ENCODE results near the gene INPP4A.

Gene INPP4A

DNA sequence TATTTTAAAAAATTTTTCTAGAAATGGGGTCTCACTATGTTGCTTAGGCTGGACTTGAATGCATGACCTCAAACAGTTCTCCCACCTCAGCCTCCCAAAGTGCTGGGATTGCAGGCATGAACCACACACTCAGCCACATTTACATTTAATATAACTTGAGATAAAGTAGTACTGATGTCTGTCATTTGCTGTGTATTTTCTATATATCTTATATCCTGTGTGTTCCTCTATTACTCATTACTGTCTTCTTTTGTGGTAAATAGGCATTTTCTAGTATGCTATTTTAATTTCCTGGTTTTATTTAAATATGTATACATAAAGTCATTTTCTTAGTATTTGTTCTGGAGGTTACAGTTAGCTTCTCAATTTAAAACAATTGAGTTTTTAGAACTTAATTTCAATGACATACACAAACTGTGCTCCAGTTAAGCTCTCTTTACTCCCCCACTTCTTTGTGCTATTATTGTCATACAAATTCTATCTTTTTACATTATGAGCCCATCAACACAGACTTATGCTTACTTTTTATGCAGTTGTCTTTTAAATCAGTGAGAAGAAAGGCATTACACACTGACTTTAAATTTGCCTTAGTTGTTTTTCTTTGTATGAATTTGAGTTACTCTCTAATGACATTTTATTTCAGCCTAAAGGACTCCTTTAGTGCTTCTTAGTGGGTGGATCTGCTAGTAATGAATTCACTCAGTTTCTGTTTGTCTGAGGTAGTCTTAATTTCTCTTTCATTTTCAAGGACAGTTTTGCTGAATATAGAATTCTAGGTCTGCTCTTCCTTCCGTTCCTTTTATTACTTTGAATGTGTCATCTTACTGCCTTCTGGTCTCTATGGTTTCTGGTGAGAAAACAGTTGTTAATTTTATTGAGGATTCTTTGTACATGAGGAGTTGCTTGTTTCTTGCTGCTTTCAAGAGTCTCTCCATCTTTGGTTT lies 6.2 kb upstream of the INPP4A start:
- no peak for DNase-seq (ENCODE audit: low read depth)

- DNase-seq (ENCODE audit: low read depth) = no peak
Observed at GRCh38 chr2:98441706-98442450, 2.8 kb upstream of the INPP4A start.

- no peak for DNase-seq (ENCODE audit: low read depth)
Observed at GRCh38 chr2:98442488-98442887, 2.2 kb upstream of the INPP4A start.

DNA sequence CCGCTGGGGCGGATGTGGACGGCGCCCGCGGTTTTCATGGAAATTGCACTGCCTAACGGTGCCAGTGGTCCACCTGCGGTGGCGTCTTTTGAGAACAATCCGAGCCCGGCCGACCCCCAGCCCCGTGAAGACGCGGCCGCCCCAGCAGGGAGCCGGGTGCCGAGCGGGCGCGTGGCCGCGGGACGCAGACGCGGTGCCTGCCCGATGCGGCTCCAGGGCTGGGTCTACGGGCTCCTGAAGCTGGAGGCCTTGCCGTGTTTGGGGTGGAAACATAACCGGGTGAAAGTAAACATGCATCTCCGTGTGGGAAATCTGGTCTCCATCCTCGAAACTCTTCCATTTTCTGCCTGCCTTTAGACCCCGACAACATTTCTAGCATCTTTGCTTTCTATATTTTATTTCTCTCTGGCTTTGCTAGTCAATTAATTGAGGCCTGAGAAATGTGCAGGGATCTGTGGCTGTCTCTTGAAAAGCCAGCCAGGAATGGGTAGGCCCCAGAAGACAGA lies 572 bp downstream of the INPP4A start:
- DNase-seq (ENCODE audit: low read depth) = no peak

DNA sequence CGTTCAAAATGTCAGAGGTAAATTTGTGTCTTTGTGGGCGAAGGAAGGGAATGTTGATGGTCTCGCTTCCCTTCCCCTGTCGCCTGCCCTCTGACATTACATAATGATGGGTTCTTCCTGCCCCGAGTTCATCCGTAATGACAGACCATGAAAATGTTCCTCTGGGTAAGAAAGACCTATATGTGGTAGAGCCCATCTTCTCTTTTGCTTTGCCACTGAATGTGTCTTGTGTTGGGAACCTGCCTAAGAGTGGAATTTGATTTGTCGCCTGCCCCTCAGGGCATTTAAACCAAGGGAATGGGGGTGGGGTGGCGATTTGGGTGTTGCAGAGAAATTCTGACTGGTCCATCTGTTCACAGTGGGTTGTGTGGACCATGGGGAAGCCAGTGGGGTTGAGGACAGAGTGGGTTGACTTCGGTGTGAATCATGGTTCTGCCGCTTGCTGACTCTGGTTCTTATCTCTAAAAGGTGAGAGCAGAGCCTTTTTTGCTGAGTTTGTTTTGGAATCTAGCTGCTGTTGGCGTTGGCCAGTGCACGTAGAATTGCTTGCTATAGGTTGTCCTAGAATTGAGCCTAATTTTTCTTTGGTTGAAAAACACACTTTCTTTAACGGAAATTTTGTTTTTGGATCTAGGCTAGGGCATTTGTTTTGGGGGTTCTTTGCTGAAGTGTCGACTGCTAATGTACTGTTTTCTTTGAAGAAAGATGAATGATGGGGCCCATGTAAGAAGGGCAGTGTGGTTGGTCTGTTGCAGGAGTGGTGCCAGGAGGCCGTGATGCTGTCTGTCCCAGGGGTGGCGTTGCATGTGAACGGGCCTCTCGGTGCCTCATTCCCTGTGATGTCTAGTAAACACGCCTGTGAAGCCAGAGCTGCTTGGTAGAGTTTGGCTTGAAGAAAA lies 1.3 kb downstream of the INPP4A start:
- DNase-seq (ENCODE audit: low read depth) = no peak

DNA sequence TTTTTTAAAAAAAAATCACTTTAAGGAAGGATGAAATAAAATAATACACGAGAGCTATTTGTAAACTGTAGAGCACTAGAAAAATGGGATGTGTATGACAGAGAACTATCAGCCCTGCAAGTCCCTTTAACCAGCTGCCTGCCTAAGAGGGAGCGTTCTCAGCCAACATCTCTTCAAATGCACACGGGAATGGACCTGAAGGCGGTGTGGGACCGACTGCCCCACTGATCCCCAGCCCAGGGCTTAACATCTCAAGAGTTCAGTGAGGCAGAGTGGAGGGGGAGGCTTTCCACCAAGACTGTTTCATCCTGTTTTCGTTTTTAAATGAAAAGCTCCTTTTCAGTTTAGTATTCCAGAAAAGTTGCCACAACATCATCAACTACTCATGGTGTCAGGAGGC lies 2.2 kb downstream of the INPP4A start:
- no peak for DNase-seq (ENCODE audit: low read depth)

DNA sequence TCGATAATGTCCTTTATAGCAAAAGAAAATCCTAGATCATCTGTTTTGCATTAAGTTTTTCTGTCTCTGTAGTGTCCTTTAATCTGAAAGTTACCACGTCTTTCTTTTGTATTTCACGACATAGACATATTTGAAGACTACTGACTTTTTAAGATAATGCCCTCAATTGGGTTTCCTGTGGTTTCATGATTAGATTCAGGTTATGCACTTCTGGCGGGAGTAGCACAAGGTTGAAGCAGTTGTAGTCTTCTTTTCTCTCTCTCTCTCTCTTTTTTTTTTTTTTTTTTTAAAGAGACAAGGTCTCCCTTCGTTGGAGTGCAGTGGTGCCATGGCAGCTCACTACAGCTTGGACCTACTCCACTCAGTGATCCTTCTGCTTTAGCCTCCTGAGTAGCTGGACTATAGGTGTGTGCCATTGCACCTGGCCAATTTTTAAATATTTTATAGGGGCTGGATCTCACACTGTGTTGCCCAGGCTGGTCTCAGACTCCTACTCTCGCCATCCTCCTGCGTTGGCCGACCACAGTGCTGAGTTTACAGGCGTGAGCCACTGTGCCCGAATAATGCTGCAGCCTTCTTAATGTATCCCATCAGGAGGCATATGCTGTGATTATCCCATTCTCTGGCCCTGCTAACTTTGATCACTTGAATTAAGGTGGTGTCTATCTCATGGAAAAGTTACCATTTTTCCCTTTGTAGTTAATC lies 3.9 kb downstream of the INPP4A start:
- no peak for DNase-seq (ENCODE audit: low read depth)

DNA sequence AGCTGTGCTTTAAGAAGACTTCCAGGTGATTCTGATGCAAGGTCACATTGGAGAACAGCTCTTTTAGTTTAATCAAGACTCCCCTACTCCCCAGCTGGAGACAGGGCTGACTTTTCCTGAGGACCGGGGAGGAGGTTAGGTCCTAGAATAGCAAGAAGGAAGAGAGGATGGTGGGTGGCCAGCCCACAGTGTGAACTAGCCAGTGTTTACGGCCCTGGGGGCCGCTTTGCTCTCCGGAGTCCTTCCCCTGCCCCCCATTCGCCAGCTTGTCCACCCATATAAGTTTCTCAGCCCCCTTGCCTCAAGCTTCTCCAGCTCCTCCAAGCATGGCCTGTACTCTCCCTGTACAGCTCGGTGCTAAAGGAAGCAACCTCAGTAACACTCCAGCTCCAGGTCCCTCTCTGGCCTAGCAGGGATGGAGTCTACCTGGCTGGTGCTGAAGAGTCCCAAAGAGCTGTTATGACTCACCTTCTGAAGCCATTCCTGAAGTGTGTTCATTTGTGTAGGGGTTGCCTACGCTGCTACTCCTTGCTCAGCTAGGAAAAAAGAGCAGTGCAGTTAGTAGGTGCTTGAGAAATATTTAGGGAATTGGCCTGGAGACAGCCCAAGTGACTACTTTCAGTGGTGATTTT lies 7.9 kb downstream of the INPP4A start:
- no peak for DNase-seq (ENCODE audit: low read depth)

GRCh38 chr2:98453083-98453482 lies 8.4 kb downstream of the INPP4A start:
- no peak for DNase-seq (ENCODE audit: low read depth)

DNA sequence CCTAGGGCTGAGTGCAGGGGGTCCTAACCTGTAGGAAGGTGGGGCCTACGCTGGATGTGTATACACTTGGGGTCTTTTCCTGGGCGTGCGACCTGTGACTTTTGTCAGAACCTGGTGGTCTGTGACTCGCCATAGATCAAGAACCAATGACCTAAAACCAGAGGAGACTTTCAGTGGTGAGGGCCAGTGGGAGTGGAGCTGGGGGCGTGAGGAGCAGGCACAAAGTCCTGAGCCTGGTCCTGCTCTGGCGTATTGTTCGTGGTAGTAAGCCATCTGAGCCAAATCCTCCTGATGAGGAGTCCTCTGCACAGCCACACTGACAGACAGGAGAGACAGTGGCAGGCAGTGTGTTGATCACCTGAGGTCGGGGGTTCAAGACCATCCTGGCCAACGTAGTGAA lies 8.9 kb downstream of the INPP4A start:
- DNase-seq (ENCODE audit: low read depth) = no peak

DNA sequence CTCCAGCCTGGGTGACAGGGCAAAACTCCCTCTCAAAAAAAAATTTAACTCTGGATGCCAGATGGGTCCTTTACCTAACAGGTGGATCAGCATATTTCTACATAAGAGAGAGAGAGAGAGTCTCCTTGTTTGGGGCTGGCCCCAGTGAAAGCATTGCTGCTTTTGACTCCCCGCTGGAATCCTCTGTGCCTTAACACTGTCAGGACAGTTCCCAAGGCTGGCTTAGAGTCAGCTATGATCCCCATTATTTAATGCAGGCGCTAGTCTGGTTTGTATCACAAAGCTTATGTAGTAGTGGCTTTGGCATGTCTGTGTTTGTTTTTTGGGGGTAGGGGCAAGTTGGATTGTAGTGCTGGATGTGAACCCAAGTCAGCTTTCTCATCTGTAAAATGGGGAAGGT lies 9.4 kb downstream of the INPP4A start:
- no peak for DNase-seq (ENCODE audit: low read depth)

- DNase-seq (ENCODE audit: low read depth) = no peak
Observed at GRCh38 chr2:98454500-98455235, 10.0 kb downstream of the INPP4A start.

DNA sequence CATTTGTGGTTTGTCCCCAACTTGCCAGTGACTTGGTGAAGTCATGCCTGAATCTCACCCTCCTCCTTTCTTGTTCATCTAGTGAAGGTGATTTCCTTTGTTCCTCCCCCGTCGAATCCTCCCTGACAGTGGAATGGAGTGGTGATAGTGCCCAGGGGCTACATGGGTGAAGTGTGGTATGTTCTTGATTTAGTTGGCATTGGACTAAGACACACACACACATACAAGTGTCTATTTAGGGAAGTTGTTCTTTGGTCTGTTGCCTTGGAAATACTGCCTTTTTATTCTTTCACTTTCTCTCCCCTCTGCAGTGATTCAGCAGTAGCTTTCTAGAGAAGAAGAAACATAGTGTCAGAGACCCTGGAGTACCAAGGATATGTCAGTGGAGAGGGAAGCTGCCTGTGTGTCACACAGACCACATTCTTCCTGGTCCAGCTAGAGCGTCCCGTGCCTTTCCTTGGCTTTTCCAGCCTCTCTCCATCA lies 10.9 kb downstream of the INPP4A start:
- DNase-seq (ENCODE audit: low read depth) = no peak

DNA sequence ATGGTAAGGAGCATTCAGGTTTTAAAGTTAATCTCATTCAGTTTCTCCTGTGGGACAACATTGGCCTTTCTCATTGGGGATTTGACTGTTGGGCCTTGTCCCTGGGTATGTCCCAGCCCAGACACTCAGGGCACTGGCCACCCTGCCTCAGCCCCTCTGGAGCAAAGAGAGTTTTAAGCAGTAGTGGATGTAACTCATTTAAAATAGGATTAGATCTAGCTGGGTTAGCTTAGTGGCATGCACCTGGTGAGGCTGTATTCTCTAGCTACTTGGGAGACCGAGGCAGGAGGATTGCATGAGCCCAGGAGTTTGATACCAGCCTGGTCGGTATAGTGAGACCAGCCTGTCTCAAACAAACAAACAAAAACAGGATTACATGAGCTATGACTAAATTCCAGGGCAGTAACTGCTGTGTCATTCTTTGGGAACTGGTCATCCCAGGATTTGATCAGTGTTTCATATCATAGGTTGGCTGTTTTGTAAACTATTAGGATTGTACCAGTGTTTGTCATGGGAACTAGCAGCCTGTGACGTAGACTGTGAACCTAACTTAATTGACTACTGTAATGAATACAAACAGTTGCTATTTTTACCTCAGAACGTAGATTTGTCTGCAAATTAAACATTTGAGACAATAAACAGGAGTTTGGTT lies 12.5 kb downstream of the INPP4A start:
- no peak for DNase-seq (ENCODE audit: low read depth)

DNA sequence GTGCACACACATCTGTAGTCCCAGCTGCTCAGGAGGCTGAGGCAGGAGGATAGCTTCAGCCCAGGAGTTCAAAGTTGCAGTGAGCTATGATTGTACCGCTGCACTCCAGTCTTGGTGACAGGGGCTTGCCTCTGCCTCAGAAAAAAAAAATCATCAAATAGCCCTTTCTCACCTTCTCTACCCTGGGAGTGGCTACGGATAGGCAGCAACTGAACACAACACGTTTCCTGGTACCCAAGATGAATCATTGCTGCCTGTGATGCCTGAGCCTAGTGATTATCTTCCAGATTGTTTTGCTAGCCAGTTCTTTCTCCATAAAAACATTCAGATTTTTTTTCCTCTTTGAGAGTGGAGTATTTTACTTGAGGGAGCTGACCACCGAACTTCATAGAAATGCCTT lies 13.5 kb downstream of the INPP4A start:
- DNase-seq (ENCODE audit: low read depth) = no peak

DNA sequence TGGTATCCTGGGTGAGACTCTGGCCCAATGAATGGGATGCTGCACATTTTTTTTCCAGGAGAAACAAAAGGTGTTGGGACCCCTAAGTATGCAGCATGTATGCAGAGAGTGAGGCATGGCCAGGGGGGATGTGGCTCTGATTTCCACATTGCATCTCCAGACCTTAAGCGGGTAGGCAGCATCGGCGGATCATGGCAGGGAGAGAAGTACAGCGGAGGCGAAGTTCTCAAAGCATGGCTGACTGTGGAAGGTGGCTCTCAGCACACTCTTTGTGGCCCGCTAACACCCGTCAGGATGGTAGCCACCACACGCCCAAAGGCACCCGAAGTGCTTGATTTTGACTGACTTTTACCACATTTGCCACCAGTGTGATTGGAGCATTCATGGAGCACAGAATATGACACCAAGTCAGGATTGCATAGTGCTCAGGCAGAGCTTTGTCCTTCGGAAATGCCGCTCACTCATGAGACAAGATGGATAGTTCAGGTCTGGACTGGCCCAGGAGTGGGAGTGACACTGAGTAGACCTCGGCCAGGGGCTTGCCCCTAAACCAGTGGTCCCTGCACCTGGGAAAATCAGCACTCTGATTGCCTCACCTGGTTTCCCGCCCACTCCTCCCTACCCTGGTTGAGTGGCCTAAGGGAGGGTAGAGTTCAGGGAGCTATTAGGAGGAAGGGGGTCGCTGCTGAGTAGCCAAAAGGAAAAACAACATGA lies 14.2 kb downstream of the INPP4A start:
- DNase-seq (ENCODE audit: low read depth) = no peak

GRCh38 chr2:98459496-98460175 lies 15.0 kb downstream of the INPP4A start:
- DNase-seq (ENCODE audit: low read depth) = no peak

All from activated T-cell treated with anti-CD3 and anti-CD28 coated beads for 48 hours (primary cell).